Brain microvascular endothelial cell (primary cell): ENCODE data around the gene FICD.

ENCODE experiments used
- DNase-seq: peaks from one replicate; pipeline ENCODE4 v3.0.0-alpha.2; 2020
- H3K27ac ChIP-seq: fragments of 250-450 bp; sonication (Bioruptor Pico); 2 replicates; pipeline ENCODE4 v1.5.1; 2020; ENCODE audit warnings: mild to moderate bottlenecking, moderate library complexity
- H3K27me3 ChIP-seq: fragments of 250-450 bp; sonication (Bioruptor Pico); replicated peaks from 2 replicates; pipeline ENCODE4 v1.5.1; 2020; ENCODE audit warnings: mild to moderate bottlenecking
- H3K36me3 ChIP-seq: fragments of 250-450 bp; sonication (Bioruptor Pico); replicated peaks from 2 replicates; pipeline ENCODE4 v1.5.1; 2020; ENCODE audit warnings: mild to moderate bottlenecking
- H3K4me3 ChIP-seq: 2 replicates; pipeline ENCODE4 v1.5.1; 2011; ENCODE audit warnings: low read depth, mild to moderate bottlenecking, control low read depth, low read length, moderate library complexity
- in situ Hi-C: cut with HindIII; loops from 2 replicates; pipeline ENCODE4 v1.10.0; 2017; ENCODE audit warnings: low sequenced_read_pairs, low pct_ligation_motif_present
- TF ChIP-seq, protein P1 (sequence below): IDR thresholded peaks from 2 replicates; pipeline ENCODE4 v1.5.1; 2011; ENCODE audit warnings: low read depth, mild to moderate bottlenecking, moderate library complexity, low read length, control low read depth, inconsistent platforms; ENCODE audit errors: missing control alignments

The FICD gene

DNA sequence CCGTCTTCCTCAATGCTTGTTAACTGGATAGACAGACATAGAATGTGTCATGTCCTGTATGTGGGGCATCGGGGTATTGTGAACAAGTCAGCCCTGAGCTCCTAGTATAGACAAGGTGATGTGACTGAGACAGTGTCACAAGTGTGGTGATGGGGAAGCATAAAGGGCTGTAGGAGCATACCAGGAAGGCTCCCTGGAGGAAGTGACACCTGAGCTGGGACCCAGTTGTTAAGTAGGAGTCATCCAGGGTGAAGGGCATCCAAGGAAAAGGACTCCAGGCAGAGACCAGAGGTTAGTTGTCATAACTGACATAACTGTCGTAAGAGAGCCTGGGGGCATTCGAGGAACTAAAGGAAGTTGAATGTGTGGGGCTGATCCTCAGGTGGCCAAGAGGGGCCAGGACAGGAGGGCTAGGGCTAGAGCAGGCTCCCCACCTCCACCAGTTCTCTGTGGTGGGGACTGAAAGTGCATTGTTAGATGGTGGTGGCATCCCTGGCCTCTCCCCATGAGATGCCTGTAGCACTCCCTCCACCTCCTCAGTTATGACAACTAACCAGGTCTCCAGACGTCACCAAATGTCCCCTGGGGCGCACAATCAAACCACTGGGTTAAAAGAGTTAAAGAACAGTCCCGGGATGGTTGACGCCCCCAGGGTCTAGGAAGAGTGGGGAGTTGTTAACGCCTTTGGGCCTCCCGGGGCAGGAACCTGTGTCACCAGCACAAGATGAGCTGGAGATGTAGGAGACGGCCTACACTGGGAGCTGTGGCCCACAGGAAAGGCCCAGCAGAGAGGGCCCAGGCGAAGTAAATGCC, 2.4 kb downstream of the FICD start:
- Histone ChIP-seq H3K36me3 (peaks cover 39% of the 10 kb centered on the region), H3K4me3 (no peak overlapping the region), H3K27ac (no peak overlapping the region), H3K27me3 (no peaks in the 10 kb centered on the region)
- TF ChIP-seq, protein P1, sequence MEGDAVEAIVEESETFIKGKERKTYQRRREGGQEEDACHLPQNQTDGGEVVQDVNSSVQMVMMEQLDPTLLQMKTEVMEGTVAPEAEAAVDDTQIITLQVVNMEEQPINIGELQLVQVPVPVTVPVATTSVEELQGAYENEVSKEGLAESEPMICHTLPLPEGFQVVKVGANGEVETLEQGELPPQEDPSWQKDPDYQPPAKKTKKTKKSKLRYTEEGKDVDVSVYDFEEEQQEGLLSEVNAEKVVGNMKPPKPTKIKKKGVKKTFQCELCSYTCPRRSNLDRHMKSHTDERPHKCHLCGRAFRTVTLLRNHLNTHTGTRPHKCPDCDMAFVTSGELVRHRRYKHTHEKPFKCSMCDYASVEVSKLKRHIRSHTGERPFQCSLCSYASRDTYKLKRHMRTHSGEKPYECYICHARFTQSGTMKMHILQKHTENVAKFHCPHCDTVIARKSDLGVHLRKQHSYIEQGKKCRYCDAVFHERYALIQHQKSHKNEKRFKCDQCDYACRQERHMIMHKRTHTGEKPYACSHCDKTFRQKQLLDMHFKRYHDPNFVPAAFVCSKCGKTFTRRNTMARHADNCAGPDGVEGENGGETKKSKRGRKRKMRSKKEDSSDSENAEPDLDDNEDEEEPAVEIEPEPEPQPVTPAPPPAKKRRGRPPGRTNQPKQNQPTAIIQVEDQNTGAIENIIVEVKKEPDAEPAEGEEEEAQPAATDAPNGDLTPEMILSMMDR = no peak
- in situ Hi-C loops = no loop called here
- no peak for DNase-seq

DNA sequence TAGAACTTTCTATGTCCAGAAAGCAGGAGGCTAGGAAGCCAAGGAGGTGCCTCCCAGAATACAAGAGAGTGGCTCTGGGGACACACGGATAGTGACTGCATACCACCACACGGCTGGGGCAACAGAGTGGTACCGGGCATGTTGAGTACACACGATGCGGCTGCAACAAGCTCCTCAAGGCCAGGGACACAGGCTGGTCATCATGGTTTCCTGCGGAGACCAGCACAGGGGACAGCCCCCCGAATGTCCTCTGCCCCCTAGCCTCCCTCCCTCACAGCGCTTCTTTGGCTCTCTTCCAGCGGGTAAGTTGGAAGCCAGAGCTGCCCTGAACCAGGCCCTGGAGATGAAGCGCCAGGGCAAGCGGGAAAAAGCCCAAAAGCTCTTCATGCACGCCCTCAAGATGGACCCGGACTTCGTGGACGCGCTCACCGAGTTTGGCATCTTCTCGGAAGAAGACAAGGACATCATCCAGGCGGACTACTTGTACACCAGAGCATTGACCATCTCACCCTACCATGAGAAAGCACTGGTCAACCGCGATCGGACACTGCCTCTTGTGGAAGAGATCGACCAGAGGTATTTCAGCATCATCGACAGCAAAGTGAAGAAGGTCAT, 3.1 kb downstream of the FICD start:
- TF ChIP-seq, protein P1 = no peak

DNA sequence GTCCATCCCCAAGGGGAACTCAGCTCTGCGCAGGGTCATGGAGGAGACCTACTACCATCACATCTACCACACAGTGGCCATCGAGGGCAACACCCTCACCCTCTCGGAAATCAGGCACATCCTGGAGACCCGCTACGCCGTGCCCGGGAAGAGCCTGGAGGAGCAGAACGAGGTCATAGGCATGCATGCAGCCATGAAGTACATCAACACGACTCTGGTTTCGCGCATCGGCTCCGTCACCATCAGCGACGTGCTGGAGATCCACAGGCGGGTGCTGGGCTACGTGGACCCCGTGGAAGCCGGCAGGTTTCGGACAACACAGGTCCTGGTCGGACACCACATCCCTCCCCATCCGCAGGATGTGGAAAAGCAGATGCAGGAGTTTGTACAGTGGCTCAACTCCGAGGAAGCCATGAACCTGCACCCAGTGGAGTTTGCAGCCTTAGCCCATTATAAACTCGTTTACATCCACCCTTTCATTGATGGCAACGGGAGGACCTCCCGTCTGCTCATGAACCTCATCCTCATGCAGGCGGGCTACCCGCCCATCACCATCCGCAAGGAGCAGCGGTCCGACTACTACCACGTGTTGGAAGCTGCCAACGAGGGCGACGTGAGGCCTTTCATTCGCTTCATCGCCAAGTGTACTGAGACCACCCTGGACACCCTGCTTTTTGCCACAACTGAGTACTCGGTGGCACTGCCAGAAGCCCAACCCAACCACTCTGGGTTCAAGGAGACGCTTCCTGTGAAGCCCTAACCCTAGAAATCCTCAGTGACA, 3.8 kb downstream of the FICD start:
- Histone ChIP-seq H3K27ac (no peak overlapping the region), H3K36me3 (peaks cover 53% of the 10 kb centered on the region), H3K27me3 (no peaks in the 10 kb centered on the region), H3K4me3 (no peak overlapping the region)
- in situ Hi-C loops = no loop called here
- TF ChIP-seq, protein P1 = no peak
- DNase-seq = no peak

More for the DNA sequence above, 3.1 kb downstream of the FICD start:
- no peak overlapping the region for H3K4me3 ChIP-seq
- no peaks in the 10 kb centered on the region for H3K27me3 ChIP-seq
- in situ Hi-C loops = no loop called here
- H3K27ac ChIP-seq = no peak overlapping the region
- peaks cover 46% of the 10 kb centered on the region for H3K36me3 ChIP-seq
- no peak for DNase-seq

DNA sequence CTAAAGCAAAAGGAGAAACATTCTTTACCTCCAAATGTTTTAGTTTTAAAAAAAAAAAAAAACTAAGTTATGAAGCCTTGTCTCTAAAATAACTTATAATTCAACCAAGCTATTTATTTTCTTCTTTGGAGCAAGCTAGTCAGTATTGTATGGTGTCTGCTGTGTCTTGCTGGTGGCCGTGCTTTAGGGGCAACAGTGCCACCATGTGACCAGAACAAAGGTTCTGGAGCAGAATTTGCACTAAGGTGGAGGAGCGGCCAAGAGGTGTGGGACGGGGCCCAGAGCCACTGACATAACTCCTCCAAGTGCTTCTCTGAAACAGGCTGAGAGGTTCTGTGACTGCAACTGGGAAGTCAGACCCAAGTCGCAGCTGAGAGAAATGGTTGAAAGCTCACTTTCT, 4.5 kb downstream of the FICD start:
- in situ Hi-C loops = no loop called here
- TF ChIP-seq, protein P1 = peak; percentile 22
- Histone ChIP-seq H3K4me3 (no peak overlapping the region), H3K36me3 (peaks cover 60% of the 10 kb centered on the region), H3K27ac (no peak overlapping the region), H3K27me3 (no peaks in the 10 kb centered on the region)
- DNase-seq = no peak

DNA sequence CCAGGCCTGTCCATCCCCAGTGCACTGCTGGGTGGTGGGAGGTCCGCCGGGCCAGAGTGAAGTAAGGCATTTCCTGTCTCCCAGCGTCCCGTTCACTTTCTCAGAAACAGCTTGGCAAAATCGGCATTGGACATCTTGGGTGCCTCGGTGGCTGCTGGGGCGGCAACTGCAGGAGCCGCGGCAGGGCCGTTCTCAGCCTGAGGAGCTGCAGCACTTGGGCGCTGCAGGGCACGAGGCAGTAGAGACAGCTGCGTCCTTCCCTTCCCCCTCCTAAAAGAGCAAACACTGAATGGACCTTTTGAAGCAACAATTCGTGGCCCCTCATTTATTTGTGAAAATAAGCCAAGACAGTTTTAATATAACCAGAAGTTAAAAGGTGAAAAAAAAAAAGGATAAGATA, 8.3 kb downstream of the FICD start:
- in situ Hi-C loops = no loop called here
- TF ChIP-seq, protein P1 = no peak
- Histone ChIP-seq H3K36me3 (peaks cover 81% of the 10 kb centered on the region), H3K27ac (no peak overlapping the region), H3K4me3 (no peak overlapping the region), H3K27me3 (no peaks in the 10 kb centered on the region)
- DNase-seq = no peak
